WTC11 (cell line): ENCODE measurements around the gene CCNH.

Experiments
- CTCF ChIP-seq: fragments of 200-600 bp; IDR thresholded peaks from 2 replicates; pipeline ENCODE4 v1.8.0; 2022; ENCODE audit warnings: antibody characterized with exemption
- ETV6 ChIP-seq: sonication (generic); formaldehyde crosslinking; IDR thresholded peaks from 2 replicates; pipeline ENCODE4 v1.8.1; 2022; ENCODE audit warnings: mild to moderate bottlenecking, missing genetic modification reagents
- IRF2 ChIP-seq: sonication (generic); formaldehyde crosslinking; IDR thresholded peaks from 2 replicates; pipeline ENCODE4 v1.8.0; 2022; ENCODE audit warnings: low read depth, missing genetic modification reagents, borderline replicate concordance
- SP1 ChIP-seq: sonication (generic); formaldehyde crosslinking; conservative IDR thresholded peaks from 2 replicates; pipeline ENCODE4 v1.8.1; 2022; ENCODE audit warnings: missing genetic modification reagents
- TCF7 ChIP-seq: sonication (generic); formaldehyde crosslinking; IDR thresholded peaks from 2 replicates; pipeline ENCODE4 v1.8.0; 2022; ENCODE audit warnings: mild to moderate bottlenecking, low read depth, missing genetic modification reagents, moderate library complexity
- TEAD4 ChIP-seq: sonication (generic); formaldehyde crosslinking; IDR thresholded peaks from 2 replicates; pipeline ENCODE4 v1.8.0; 2022; ENCODE audit warnings: mild to moderate bottlenecking, missing genetic modification reagents
- ZNF263 ChIP-seq: sonication (generic); formaldehyde crosslinking; IDR thresholded peaks from 2 replicates; pipeline ENCODE4 v1.8.1; 2022; ENCODE audit warnings: low read depth, mild to moderate bottlenecking, moderate library complexity, missing genetic modification reagents
- TF ChIP-seq, protein P1 (sequence below): sonication (generic); formaldehyde crosslinking; IDR thresholded peaks from 2 replicates; pipeline ENCODE4 v1.8.1; 2023; ENCODE audit warnings: mild to moderate bottlenecking, missing genetic modification reagents
- TF ChIP-seq, protein P2 (sequence below): sonication (generic); formaldehyde crosslinking; conservative IDR thresholded peaks from 2 replicates; pipeline ENCODE4 v1.8.1; 2023; ENCODE audit warnings: mild to moderate bottlenecking, low read depth, missing genetic modification reagents, moderate library complexity
- TF ChIP-seq, protein P3 (sequence below): sonication (generic); formaldehyde crosslinking; conservative IDR thresholded peaks from 2 replicates; pipeline ENCODE4 v1.8.1; 2022; ENCODE audit warnings: mild to moderate bottlenecking, missing genetic modification reagents

GRCh38 chr5:87354496-87354895, 58.2 kb downstream of the CCNH start:
- TF ChIP-seq, protein P1, sequence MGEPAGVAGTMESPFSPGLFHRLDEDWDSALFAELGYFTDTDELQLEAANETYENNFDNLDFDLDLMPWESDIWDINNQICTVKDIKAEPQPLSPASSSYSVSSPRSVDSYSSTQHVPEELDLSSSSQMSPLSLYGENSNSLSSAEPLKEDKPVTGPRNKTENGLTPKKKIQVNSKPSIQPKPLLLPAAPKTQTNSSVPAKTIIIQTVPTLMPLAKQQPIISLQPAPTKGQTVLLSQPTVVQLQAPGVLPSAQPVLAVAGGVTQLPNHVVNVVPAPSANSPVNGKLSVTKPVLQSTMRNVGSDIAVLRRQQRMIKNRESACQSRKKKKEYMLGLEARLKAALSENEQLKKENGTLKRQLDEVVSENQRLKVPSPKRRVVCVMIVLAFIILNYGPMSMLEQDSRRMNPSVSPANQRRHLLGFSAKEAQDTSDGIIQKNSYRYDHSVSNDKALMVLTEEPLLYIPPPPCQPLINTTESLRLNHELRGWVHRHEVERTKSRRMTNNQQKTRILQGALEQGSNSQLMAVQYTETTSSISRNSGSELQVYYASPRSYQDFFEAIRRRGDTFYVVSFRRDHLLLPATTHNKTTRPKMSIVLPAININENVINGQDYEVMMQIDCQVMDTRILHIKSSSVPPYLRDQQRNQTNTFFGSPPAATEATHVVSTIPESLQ (CRISPR knock-in tag) = no peak
- TF ChIP-seq CTCF (no peak), TEAD4 (CRISPR knock-in tag) (no peak), ETV6 (CRISPR knock-in tag) (no peak), TCF7 (CRISPR knock-in tag) (no peak), IRF2 (CRISPR knock-in tag) (no peak), SP1 (no peak), ZNF263 (CRISPR knock-in tag) (no peak)
- TF ChIP-seq, protein P2, sequence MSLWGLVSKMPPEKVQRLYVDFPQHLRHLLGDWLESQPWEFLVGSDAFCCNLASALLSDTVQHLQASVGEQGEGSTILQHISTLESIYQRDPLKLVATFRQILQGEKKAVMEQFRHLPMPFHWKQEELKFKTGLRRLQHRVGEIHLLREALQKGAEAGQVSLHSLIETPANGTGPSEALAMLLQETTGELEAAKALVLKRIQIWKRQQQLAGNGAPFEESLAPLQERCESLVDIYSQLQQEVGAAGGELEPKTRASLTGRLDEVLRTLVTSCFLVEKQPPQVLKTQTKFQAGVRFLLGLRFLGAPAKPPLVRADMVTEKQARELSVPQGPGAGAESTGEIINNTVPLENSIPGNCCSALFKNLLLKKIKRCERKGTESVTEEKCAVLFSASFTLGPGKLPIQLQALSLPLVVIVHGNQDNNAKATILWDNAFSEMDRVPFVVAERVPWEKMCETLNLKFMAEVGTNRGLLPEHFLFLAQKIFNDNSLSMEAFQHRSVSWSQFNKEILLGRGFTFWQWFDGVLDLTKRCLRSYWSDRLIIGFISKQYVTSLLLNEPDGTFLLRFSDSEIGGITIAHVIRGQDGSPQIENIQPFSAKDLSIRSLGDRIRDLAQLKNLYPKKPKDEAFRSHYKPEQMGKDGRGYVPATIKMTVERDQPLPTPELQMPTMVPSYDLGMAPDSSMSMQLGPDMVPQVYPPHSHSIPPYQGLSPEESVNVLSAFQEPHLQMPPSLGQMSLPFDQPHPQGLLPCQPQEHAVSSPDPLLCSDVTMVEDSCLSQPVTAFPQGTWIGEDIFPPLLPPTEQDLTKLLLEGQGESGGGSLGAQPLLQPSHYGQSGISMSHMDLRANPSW (CRISPR knock-in tag) = no peak
- TF ChIP-seq, protein P3, sequence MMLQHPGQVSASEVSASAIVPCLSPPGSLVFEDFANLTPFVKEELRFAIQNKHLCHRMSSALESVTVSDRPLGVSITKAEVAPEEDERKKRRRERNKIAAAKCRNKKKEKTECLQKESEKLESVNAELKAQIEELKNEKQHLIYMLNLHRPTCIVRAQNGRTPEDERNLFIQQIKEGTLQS = no peak
